ENCODE data around the gene KSR2. TPM values are rescaled to one million over a fixed set of nuclear protein-coding genes. Genes with fewer than 3 reads are reported as not detected.

Gene KSR2
- total RNA-seq, 2 donors from 2014 or later: 1.1 to 2.0 TPM

- Mint-ChIP-seq H3K4me1 (peaks cover 8% of the 10 kb centered on the region), H3K27me3 (ENCODE audit: insufficient read depth) (peaks cover 5% of the 10 kb centered on the region), H3K9me3 (no peaks in the 10 kb centered on the region), H3K27ac (no peak overlapping the region), H3K36me3 (ENCODE audit: low read depth) (no peaks in the 10 kb centered on the region), H3K4me3 (no peak overlapping the region)
- H3K4me3 ChIP-seq (ENCODE audit: low read length): no peak overlapping the region
- H3K27ac ChIP-seq (ENCODE audit: low read depth, low read length): no peak overlapping the region
- H3K4me1 ChIP-seq (ENCODE audit: control insufficient read depth, insufficient read depth, low read length): no peaks in the 10 kb centered on the region
- DNase-seq: no peak
- no peaks in the 10 kb centered on the region for H3K9me3 ChIP-seq (ENCODE audit: control insufficient read depth, low read length)
- H3K27me3 ChIP-seq (ENCODE audit: control insufficient read depth, insufficient read depth, low read length, poor library complexity, severe bottlenecking): no peaks in the 10 kb centered on the region
- H3K36me3 ChIP-seq (ENCODE audit: control insufficient read depth, insufficient read depth, low read length): no peaks in the 10 kb centered on the region
- no peak overlapping the region for H3K9ac ChIP-seq (ENCODE audit: extremely low read depth, low read length, poor library complexity, severe bottlenecking)
- TF ChIP-seq CTCF (conservative IDR thresholded peaks at IDR 0.05): no peak
Observed at GRCh38 chr12:117409286-117409685, 559.5 kb downstream of the KSR2 start.

GRCh38 chr12:117408161-117408791, 560.5 kb downstream of the KSR2 start:
- WGBS, 2 experiments (ENCODE audit: insufficient coverage in 1 of 2, insufficient read length in 1 of 2): 71 to 78% methylated on average over 11 of the region's 11 CpGs
- Histone ChIP-seq H3K27me3 (ENCODE audit: control insufficient read depth, insufficient read depth, low read length, poor library complexity, severe bottlenecking) (no peaks in the 10 kb centered on the region), H3K4me1 (ENCODE audit: control insufficient read depth, insufficient read depth, low read length) (no peaks in the 10 kb centered on the region), H3K36me3 (ENCODE audit: control insufficient read depth, insufficient read depth, low read length) (no peaks in the 10 kb centered on the region), H3K27ac (ENCODE audit: low read depth, low read length) (no peak overlapping the region), H3K9me3 (ENCODE audit: control insufficient read depth, low read length) (no peaks in the 10 kb centered on the region), H3K9ac (ENCODE audit: extremely low read depth, low read length, poor library complexity, severe bottlenecking) (no peak overlapping the region), H3K4me3 (ENCODE audit: low read length) (no peak overlapping the region)
- TF ChIP-seq CTCF (conservative IDR thresholded peaks at IDR 0.05): no peak
- Mint-ChIP-seq H3K36me3 (ENCODE audit: low read depth) (no peaks in the 10 kb centered on the region), H3K27ac (peak overlapping the region; percentile 50), H3K4me1 (peaks cover 8% of the 10 kb centered on the region), H3K27me3 (ENCODE audit: insufficient read depth) (peaks cover 6% of the 10 kb centered on the region), H3K9me3 (peaks cover 4% of the 10 kb centered on the region), H3K4me3 (no peak overlapping the region)
- peak; percentile 79 for DNase-seq

- Histone ChIP-seq H3K36me3 (ENCODE audit: control insufficient read depth, insufficient read depth, low read length) (no peaks in the 10 kb centered on the region), H3K27ac (ENCODE audit: low read depth, low read length) (no peak overlapping the region), H3K9me3 (ENCODE audit: control insufficient read depth, low read length) (no peaks in the 10 kb centered on the region), H3K4me3 (ENCODE audit: low read length) (no peak overlapping the region), H3K4me1 (ENCODE audit: control insufficient read depth, insufficient read depth, low read length) (no peaks in the 10 kb centered on the region), H3K9ac (ENCODE audit: extremely low read depth, low read length, poor library complexity, severe bottlenecking) (no peak overlapping the region), H3K27me3 (ENCODE audit: control insufficient read depth, insufficient read depth, low read length, poor library complexity, severe bottlenecking) (no peaks in the 10 kb centered on the region)
- H3K9me3 Mint-ChIP-seq: peaks cover 4% of the 10 kb centered on the region
- peaks cover 8% of the 10 kb centered on the region for H3K4me1 Mint-ChIP-seq
- no peak for TF ChIP-seq CTCF (conservative IDR thresholded peaks at IDR 0.05)
- H3K36me3 Mint-ChIP-seq (ENCODE audit: low read depth): no peaks in the 10 kb centered on the region
- no peak for DNase-seq
- 84 to 93% methylated on average over 6 to 7 of the region's 7 CpGs for WGBS, 2 experiments (ENCODE audit: insufficient coverage in 1 of 2, insufficient read length in 1 of 2)
- H3K27ac Mint-ChIP-seq: no peak overlapping the region
- H3K27me3 Mint-ChIP-seq (ENCODE audit: insufficient read depth): peaks cover 6% of the 10 kb centered on the region
- H3K4me3 Mint-ChIP-seq: no peak overlapping the region
Observed at GRCh38 chr12:117404940-117405339, 563.9 kb downstream of the KSR2 start.

Measured in endodermal cell (in vitro differentiated cells).